Transverse colon (tissue), 4 donors: Measurements from ENCODE around the gene PCID2. TPM values are rescaled to one million over a fixed set of nuclear protein-coding genes. Genes with fewer than 3 reads are reported as not detected.
"Not testable (repeated sequence)": the region's sequence is repeated elsewhere in the genome, so short reads cannot be mapped to it uniquely, and the experiment has no call there.

Experiments used
- DNase-seq: peaks from one replicate; pipeline ENCODE4 v3.0.0-alpha.2; 2019
- H3K27ac ChIP-seq, 4 donors: fragments of 200-600 bp; sonication (generic); 2 replicates each; pipeline ENCODE4 v1.5.1; 2016 to 2018; ENCODE audit warnings: inconsistent platforms in 4 of 4
- H3K27me3 ChIP-seq: fragments of 200-600 bp; sonication (generic); 2 replicates; pipeline ENCODE4 v1.5.1; 2017; ENCODE audit warnings: inconsistent platforms
- H3K36me3 ChIP-seq, 4 donors: fragments of 200-600 bp; sonication (generic); 2 replicates each; pipeline ENCODE4 v1.5.1; 2017 to 2019; ENCODE audit warnings: inconsistent platforms in 4 of 4
- H3K4me1 ChIP-seq, 4 donors: fragments of 200-600 bp; sonication (generic); 2 replicates each; pipeline ENCODE4 v1.5.1; 2017 to 2020; ENCODE audit warnings: inconsistent platforms in 4 of 4
- H3K4me3 ChIP-seq, 4 donors: fragments of 200-600 bp; sonication (generic); 1 replicate in 1 of 4; 2 replicates in 3 of 4; pipeline versions ENCODE4 v1.5.1 to v1.6.1; 2017 to 2019; ENCODE audit warnings: inconsistent platforms in 4 of 4
- H3K9me3 ChIP-seq, 2 donors: fragments of 200-600 bp; sonication (generic); 2 replicates each; pipeline ENCODE4 v1.5.1; 2017 to 2019; ENCODE audit warnings: inconsistent platforms in 2 of 2
- CTCF ChIP-seq, 5 experiments: fragments of 200-600 bp in 3 of 5; fragments of 450-650 bp in 2 of 5; sonication (generic) in 3 of 5; IDR thresholded peaks; 1 replicate in 2 of 5; 2 replicates in 3 of 5; pipeline ENCODE4 v1.5.1; 2016 to 2017; ENCODE audit warnings: antibody characterized with exemption in 5 of 5, inconsistent platforms in 3 of 5, mild to moderate bottlenecking in 2 of 5, moderate library complexity in 1 of 5
- EP300 ChIP-seq: sonication (generic); formaldehyde crosslinking; IDR thresholded peaks from one replicate; pipeline ENCODE4 v1.6.1; 2017; ENCODE audit warnings: antibody characterized with exemption, low read depth
- POLR2A ChIP-seq: fragments of 450-650 bp; IDR thresholded peaks from one replicate; pipeline ENCODE4 v1.6.1; 2016; ENCODE audit warnings: antibody characterized with exemption, mild to moderate bottlenecking, moderate library complexity
- POLR2AphosphoS5 ChIP-seq, 3 donors: sonication (generic); formaldehyde crosslinking; IDR thresholded peaks; one replicate each; pipeline ENCODE4 v1.6.1; 2016; ENCODE audit warnings: antibody characterized with exemption in 3 of 3
- WGBS, 2 donors: methylation state at CpG; one replicate each; pipeline ENCODE4 v1.1.5; 2018; ENCODE audit warnings: low coverage in 1 of 2; 5-methylcytosine and 5-hydroxymethylcytosine counted together
- in situ Hi-C, 4 donors: fragments of 200-750 bp; cut with MboI; loops; one replicate each; pipeline versions ENCODE4 v1.15.0 to v1.15.1; 2017; ENCODE audit warnings: low sequenced_read_pairs in 3 of 4, low pct_ligation_motif_present in 1 of 4, low pct_unique_long_range_greater_than_20kb in 1 of 4
- intact Hi-C: fragments of 100-400 bp; cut with DNase I; formaldehyde crosslinking; loops from one replicate; pipeline ENCODE4 v1.15.1; 2023; ENCODE audit warnings: low total_unique reads
- total RNA-seq, 4 donors: library from RNA; depleted of rRNA; stranded (reverse); fragments of >200 nt; gene quantifications; one replicate each; pipeline ENCODE4 v1.1.0, GENCODE V29; 2016

The PCID2 gene
- total RNA-seq, 4 donors from 2014 or later: 13.1 to 87.6 (median 41.3) TPM

GRCh38 chr13:113243847-113244246 is 35.4 kb upstream of the PCID2 start:
- 79 to 81% methylated on average over 3 to 6 of the region's 6 CpGs for WGBS, 2 donors
- TF ChIP-seq CTCF (IDR thresholded peaks at IDR 0.05): no peak
- TF ChIP-seq POLR2A: no peak
- TF ChIP-seq POLR2AphosphoS5 (IDR thresholded peaks at IDR 0.05): no peak
- TF ChIP-seq EP300: no peak
- H3K27me3 ChIP-seq: no peaks in the 10 kb centered on the region
- no peak for DNase-seq
- H3K9me3 ChIP-seq: no peaks in the 10 kb centered on the region
- H3K4me1 ChIP-seq: no peaks in the 10 kb centered on the region
- H3K36me3 ChIP-seq: peaks cover 0 to 64% (median 30%) of the 10 kb centered on the region in 4 donors
- no peak overlapping the region for H3K27ac ChIP-seq
- no peak overlapping the region for H3K4me3 ChIP-seq
- intact Hi-C loops: no loop called here
- in situ Hi-C loops: no loop called here

- H3K27me3 ChIP-seq, DNase-seq, H3K27ac ChIP-seq, H3K9me3 ChIP-seq, intact Hi-C loops, H3K4me3 ChIP-seq, H3K4me1 ChIP-seq, in situ Hi-C loops: not testable (repeated sequence)
- WGBS, 2 donors: 81 to 82% methylated on average over 6 to 8 of the region's 8 CpGs
- H3K36me3 ChIP-seq: peaks cover 0 to 67% (median 23%) of the 10 kb centered on the region in 4 donors
Measured at GRCh38 chr13:113241623-113242022, 33.2 kb upstream of the PCID2 start.

GRCh38 chr13:113239986-113240385 is 31.5 kb upstream of the PCID2 start:
- H3K9me3 ChIP-seq: no peaks in the 10 kb centered on the region
- H3K4me3 ChIP-seq: no peak overlapping the region
- no peak for DNase-seq
- no peak overlapping the region for H3K27ac ChIP-seq
- no peaks in the 10 kb centered on the region for H3K4me1 ChIP-seq
- WGBS, 2 donors: 75 to 100% methylated on average over 1 to 6 of the region's 6 CpGs
- H3K27me3 ChIP-seq: no peaks in the 10 kb centered on the region
- intact Hi-C loops: no loop called here
- TF ChIP-seq POLR2AphosphoS5 (IDR thresholded peaks at IDR 0.05) (no peak), CTCF (IDR thresholded peaks at IDR 0.05) (no peak), EP300 (no peak), POLR2A (no peak)
- in situ Hi-C loops: no loop called here
- peaks cover 0 to 56% (median 15%) of the 10 kb centered on the region in 4 donors for H3K36me3 ChIP-seq

GRCh38 chr13:113239357-113239756 is 30.9 kb upstream of the PCID2 start:
- in situ Hi-C loops: no loop called here
- no peaks in the 10 kb centered on the region for H3K9me3 ChIP-seq
- no peaks in the 10 kb centered on the region for H3K4me1 ChIP-seq
- intact Hi-C loops: no loop called here
- no peak for DNase-seq
- no peaks in the 10 kb centered on the region for H3K27me3 ChIP-seq
- no peak overlapping the region for H3K4me3 ChIP-seq
- no peak overlapping the region for H3K27ac ChIP-seq
- TF ChIP-seq CTCF (IDR thresholded peaks at IDR 0.05): no peak
- no peak for TF ChIP-seq POLR2A
- no peak for TF ChIP-seq EP300
- TF ChIP-seq POLR2AphosphoS5 (IDR thresholded peaks at IDR 0.05): no peak
- peaks cover 0 to 53% (median 12%) of the 10 kb centered on the region in 4 donors for H3K36me3 ChIP-seq
- 80 to 91% methylated on average over 3 to 15 of the region's 15 CpGs for WGBS, 2 donors

- intact Hi-C loops (no loop called here), in situ Hi-C loops (no loop called here)
- H3K4me3 ChIP-seq: no peak overlapping the region
- H3K36me3 ChIP-seq: peaks cover 0 to 53% (median 9%) of the 10 kb centered on the region in 4 donors
- no peak for DNase-seq
- no peaks in the 10 kb centered on the region for H3K27me3 ChIP-seq
- no peaks in the 10 kb centered on the region for H3K9me3 ChIP-seq
- no peak overlapping the region for H3K27ac ChIP-seq
- WGBS, 2 donors: 73 to 78% methylated on average over 4 of the region's 4 CpGs
- TF ChIP-seq POLR2AphosphoS5 (IDR thresholded peaks at IDR 0.05): no peak
- TF ChIP-seq POLR2A: no peak
- TF ChIP-seq CTCF (IDR thresholded peaks at IDR 0.05): no peak
- no peak for TF ChIP-seq EP300
- H3K4me1 ChIP-seq: no peaks in the 10 kb centered on the region
Measured at GRCh38 chr13:113238536-113238935, 30.1 kb upstream of the PCID2 start.
